ENCODE data around the gene ID2.

The ID2 gene, protein sequence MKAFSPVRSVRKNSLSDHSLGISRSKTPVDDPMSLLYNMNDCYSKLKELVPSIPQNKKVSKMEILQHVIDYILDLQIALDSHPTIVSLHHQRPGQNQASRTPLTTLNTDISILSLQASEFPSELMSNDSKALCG

DNA sequence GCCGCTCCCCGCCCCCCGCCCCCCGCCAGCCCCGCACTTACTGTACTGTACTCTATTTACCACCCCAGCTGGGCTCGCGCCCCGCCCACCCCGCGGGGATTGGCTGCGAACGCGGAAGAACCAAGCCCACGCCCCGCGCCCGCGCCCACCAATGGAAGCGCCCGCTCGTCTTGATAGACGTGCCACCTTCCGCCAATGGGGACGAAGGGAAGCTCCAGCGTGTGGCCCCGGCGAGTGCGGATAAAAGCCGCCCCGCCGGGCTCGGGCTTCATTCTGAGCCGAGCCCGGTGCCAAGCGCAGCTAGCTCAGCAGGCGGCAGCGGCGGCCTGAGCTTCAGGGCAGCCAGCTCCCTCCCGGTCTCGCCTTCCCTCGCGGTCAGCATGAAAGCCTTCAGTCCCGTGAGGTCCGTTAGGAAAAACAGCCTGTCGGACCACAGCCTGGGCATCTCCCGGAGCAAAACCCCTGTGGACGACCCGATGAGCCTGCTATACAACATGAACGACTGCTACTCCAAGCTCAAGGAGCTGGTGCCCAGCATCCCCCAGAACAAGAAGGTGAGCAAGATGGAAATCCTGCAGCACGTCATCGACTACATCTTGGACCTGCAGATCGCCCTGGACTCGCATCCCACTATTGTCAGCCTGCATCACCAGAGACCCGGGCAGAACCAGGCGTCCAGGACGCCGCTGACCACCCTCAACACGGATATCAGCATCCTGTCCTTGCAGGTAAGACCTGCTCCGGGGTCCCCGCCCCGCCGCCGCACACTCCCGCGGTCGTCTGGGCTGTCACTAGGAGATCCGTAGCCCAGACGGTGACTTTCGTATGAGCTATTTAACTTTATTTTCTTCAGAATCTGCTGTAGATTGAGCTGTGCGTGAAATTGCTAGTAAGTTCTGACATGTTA is at the start of gene ID2:
Gene ID2, plus strand, starts transcription at position 271 of the 907 bp plus-strand sequence. Its CDS starts 110 bp downstream, at position 381.
- peak; percentile 91 to 92 for DNase-seq

DNA sequence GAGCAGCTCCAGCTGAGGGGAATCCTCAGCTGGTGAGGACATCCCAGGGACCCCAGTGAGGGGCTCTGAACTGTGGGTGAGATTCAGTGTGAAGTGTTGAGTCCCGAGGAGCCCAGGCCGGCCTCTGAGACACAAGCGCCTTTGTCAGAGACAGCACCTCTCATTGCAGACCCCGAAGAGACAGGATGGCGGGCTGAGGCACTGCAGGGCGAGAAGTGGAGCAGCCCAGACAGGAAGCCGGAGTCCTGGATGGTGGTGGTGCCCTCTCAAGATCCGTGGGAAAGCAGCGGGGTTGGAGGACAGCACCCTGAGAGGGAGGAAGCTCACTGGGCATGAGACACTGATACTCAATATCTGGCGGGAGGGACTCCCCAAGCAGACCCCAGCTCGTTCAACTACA is 49.1 kb upstream of the ID2 start:
- DNase-seq: no peak

DNA sequence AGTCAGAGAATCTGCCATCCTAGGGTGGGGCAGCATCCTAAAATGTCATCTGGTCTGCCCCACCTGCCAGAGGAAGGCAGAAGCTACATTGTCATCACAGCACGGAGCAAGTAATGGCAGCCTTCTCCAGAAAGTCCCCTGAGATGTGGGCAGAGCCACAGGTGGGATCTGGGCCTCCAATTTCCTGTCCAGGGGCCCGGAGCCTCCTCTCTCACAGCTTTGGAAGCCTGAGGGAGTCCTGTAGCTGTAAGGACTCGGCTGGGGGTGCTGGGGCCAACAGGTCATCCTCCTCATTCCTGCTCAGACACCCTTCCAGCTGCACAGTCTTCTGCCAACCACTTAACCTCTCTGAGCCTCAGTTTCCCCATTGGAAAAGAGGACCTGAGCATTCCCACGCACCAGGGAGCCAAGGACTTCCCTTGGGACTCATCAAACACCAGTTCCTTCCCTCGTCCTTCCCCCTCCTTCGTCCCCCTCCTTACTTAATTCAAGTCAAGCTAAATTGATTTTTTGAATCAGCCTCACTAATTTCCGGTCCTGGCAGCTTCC is 48.6 kb upstream of the ID2 start:
- no peak for DNase-seq

DNA sequence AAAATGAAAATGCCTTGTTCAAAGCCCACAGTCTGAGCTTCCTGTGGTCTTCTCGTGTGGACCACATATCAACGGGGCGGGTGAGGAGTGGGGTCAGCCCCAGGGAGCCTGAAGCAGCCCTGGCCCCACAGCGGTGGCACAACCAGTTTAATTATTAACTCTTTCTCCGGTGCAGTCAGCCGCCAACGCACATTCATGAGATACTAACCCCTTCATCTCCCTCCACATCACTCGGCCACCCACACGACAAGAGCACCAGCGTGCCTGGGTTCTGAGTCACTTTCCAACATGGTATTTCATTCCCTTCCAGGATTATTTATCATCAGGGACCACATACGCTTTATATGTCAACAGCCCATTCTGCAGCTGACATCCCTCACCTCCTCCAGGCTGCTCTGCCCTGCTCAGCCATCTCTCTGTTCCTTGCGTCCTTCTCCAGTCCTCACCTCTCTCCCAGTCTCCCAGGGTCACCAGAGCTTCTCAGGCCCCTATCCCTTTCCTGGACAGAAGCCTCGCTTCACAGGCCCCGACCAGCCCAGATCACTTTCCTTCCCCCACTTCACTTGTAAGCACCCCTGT is 48.0 kb upstream of the ID2 start:
- DNase-seq: no peak

DNA sequence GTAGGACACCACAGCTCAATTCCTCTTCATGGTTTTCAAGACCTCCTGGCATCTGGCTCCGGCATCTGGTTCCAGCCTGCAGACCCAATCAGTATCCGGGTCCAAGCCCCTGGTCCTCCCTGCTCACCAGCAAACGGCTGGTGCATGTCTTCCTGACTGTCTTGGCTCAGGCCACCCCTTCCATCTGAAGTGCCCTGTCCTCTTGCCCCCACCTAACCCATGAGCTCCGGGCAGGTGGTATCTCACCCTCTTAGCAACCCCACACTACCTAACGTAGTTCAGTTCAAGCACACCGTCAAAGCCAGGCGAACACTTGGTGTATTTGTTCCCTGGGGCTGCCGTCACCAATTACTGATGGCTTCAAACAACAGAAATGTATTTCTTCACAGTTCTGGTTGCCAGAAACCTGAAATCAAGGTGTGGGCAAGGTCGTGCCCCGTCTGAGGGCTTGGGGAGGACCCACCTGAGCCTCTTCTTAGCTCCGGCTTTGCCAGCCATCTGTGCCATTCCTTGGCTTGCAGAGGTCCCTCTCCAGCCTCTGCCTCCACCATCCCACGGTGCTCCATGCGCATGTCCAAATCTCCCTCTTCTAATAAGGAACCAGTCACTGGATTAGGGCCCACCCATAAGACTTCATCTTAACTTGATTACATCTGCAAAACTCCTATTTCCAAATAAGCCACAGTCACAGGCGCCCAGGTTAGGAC is 47.2 kb upstream of the ID2 start:
- DNase-seq: no peak

DNA sequence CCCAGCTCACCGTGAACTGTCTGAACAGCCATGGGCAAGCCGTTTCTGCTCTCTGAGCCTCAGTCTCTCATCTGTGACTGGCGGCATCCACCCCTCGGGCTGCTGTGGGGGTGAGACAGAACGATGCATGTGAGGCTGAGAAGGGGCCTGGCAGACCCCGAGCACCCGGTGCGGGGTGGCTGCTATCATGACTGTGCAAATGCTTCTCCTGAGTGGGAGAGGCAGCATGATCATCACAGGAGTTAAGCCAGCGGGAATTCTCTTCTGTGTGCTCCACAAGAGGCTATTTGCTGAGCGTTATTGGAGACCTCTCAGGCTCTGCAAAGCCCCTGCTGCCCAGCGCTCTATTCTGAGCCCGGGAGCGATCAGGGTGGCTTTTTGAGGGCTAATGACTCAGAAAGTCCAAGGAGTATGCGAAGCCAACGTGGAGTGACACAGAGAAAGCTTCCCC is 45.8 kb upstream of the ID2 start:
- DNase-seq: no peak

DNA sequence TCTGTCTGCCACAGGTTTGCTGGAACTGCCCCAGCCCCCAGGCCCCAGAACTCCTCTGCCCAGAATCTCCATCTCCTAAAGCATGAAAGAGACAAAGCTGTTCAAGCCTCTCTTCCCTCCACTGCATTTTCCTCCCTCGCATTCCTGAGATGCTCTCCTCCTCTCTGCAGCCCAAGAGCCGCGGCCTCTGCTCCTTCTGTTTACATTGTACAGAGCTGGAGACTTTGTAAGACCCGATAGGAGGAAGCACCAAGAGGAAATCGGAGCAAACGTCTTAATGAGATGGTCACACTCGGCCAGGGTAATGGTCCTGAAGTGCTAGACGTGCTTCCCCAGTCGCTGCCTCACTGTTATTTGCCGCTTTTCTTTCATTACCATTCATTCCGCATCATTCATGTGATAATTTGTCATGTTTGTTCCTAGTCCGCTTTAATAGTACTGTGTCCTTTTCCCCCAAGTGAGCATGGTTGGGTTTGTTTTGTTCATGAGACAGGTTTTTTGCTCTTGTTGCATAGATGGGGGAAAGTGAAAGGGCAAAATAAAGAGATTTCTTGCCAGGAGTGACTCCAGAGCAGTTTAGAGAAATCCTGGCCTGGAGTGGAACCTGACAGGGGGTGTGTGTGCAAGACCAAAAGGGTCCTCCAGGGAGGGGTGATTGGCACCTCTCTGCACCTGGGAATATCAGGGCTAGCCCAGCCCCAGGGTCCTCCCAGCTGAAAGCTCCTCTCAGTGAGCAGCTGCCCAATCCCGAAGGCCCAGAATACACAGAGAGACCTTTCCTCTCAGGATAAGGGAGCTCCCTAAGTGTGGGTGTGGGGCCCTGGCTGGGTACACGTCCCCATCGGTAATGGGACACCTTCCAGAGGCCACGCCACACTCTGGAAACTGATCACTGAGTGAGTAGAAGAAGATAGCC is 44.9 kb upstream of the ID2 start:
- no peak for DNase-seq

DNA sequence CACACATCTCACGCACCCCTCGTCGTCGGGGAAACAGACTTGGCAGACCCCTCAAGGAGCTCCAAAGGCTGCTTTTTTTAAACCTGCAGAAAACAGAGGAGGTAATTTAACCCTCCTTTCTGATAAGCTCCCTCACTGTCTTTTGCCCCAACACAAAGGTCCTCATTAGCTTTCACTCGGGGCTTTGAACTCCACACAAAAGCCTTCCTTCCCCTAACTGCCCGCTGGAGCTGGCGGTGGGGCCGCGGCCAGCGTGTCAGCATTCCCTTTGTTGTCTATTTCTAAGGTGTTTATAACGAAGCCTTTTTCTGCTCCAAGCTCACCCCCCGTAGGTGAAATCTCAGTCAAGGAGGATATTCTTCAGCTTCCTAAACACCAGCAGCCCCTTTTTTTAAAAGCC is 43.5 kb upstream of the ID2 start:
- DNase-seq: no peak

DNA sequence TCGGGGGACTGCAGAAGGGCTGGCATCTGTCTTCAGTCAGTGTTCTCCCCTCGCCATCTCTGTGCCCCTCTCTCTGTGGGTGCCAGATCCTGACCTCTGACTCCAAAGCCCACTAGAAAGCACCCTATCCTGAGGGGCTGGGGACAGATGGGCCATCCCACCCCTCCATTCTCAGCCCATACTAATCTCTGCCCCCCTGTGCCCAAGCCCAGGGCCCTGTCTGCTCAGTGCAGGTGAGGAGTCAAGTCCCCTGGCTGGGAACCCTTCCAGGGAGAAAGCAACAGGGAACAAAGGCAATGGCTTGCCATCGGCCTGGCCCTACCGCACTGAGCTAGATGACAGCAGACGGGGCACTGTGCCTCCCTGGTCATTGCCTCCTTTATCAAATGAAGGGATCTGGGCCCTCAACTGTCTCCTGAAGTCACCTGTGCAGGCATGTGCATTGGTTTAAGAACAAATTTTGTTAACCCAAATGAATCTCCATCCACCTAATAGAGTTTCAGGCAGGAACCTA is 42.7 kb upstream of the ID2 start:
- DNase-seq: no peak

DNA sequence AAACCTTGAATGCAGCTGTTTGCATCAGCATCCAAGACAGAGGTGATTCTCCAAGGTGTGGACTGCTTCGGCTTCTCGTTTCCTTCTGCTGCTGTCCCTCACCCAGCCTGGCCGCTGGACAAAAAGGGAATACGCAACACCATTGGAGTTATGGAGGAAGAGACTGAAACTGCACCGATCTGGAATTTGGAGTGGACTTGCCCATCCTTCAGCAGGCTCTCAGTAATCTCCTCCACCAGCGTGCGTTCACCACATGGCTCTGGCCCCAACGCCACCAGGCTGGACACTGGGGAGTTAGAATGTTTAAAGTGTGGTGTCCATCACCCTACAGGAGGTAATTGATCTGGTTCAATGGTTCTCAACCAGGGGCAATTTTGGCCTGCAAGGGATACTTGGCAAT is 41.4 kb upstream of the ID2 start:
- DNase-seq: no peak

DNA sequence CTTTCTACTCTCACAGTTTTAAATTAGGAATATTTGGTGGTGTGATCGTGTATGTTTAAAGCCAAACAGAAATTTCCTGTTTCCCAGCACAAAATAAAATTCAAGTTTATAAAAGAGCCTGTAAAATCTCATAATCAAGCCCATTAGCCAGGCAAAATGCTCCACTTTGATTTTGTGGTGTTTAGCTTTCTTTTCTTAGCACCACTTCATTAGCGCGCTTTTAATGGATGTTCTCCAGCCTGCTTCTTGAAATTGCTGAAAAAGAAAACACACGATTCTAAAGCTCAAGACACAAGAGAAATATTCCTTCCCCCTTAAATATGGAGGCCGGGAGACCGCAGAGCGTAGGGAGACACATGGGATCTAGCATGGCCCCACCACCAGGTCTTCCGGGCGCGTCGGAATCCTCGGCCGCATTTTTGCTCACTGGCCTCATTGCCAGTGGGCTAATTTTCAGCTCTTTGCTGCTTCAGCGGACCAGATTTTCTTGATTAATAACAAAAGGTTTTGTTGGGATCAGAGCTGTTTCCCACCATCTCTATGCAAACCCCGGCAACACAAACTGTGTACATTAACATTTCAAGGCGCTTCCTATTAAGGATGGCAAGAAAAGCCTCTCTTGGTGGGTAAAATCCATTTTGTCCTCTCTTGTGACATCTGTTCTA is 40.4 kb upstream of the ID2 start:
- no peak for DNase-seq

DNA sequence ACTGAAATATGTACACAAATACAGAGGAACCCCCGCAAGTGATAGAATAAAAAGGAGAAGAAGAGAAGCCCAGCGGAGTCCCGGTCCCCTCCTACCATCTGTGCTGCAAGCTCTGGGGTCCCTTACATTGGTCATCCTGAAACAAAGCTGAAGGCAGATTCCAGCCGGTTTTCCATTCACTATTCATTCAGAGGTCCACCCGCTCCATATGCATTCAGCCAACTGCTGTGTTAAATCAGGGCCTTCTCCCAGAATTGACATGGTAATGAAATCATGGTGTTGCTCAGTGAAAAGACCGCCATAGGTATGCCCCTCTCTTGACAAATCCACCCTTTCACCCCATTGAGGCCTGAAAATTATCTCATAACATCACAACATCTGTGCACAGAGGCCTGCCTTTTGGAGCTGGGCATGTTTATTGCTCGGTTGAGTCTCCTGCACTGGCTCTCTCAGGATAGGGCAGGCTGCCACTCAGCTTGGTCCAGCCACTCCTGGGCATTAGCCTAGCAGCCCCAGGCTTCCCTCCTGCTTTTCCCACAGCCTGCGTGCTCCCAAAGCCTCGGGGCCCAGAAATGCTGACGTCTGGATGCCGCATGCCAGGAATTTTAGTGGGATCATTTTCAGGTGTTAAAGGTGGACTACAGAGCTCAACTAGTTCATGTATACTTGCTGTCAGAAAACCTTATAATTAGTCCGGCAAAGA is 39.3 kb upstream of the ID2 start:
- no peak for DNase-seq

DNA sequence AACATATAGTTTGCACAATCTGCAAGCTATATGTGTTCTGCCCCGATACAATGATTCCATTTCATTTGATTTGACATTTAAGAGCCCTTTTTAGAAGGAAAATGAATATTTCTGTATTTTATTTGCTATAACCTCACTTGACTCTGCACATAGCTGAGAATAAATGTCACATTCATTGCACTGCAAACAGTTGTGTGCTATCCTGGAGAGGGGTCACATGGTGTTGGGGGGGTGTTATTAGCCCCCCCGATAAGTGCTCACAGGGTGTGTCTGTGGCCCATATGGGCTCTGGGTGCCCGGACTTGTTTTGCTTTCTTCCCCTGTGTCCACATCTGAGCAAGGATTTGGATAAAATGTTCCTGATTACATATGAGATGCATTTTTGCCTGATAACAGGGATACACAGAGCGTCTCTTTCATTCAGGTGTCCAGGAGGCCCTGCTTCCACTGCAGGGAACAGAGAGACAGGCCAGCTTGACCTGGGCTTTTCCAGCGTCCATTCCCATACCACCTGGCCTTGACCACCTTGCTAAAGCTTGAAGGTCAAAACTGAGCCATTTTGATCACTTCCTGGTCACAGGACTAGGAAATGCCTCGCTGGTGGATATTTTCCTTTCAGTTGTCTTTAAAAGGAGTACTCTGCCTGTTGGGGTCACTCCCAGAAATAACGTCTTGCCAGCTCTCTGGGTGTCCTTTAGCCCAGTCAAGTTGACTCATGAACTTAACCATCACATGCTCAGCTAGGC is 38.4 kb upstream of the ID2 start:
- DNase-seq: no peak

DNA sequence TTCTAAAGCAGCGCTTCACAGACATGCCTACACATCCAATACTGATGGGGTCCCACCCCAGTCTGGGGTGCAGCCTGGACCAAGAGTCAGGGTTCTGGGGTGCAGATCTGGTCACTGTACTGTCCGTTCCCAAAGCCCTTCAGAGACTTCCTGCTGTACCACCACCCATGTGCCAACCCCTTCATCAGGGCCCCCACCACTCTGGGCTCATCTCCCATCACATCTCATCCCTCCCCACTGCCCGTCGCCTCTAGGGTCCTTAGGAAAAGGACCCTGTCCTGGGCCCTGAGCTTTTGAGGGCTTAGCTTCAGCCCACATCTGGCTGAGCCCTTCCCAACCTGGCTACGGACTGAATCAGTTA is 37.9 kb upstream of the ID2 start:
- DNase-seq: no peak

DNA sequence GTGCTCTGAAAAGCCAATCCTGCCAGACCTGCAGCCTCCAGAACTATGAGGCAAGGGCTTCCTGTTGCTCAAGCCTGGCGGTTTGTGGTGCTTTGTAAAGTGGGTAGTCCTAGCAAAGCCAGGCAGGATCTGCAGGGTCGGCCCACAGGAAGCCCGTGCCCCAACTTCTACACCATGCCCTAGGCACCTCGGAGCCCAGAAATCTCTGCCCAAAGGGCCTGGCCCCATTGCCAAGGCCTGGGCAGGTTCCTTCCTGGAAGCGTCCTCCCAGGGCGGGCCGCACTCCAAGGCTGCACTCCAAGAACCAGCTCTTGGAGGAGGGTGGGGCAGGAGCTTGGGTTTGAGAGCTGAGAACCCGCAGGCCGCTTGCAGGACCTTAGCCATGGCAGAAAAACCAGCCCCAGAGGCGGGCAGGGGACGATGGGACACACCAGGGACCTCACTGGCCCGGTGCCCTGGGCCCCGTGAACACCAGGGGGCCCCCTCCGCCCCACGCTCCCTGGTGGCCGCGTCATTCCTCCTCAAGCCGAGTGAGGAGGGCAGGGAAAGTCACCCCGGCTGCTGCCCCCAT is 37.2 kb upstream of the ID2 start:
- peak; percentile 88 to 95 for DNase-seq

DNA sequence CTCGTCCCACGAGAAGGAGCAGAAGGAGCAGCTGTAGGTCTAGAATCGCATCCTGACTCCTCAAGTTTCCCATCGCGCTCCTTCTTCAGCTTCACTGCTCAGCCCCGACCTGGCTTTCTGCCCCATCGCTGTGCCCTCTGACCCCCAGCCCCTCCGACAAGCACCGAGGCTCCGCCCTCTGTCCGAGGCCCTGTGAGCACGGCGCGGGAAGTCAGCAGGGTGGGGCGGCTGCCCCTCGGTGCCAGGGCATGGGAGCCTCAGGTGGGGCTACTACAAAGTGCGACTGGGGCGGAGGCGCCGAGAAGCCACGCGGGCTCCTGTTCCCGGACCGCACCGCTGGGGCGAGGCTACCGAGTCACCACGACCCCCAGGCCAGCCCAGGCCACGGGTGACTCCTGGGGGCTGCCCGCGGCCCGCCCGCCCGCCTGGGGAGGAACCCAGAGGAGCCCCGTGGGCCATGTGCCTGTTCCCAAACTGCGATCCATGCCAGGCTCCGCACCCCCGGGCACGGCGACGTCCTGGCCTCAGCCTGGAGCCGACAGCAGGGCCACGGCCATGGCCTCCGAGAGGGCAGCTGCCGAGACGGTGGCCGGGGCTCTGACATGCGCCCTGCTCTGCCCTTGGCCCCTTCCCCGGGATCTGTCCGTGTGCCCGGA is 36.6 kb upstream of the ID2 start:
- no peak for DNase-seq

DNA sequence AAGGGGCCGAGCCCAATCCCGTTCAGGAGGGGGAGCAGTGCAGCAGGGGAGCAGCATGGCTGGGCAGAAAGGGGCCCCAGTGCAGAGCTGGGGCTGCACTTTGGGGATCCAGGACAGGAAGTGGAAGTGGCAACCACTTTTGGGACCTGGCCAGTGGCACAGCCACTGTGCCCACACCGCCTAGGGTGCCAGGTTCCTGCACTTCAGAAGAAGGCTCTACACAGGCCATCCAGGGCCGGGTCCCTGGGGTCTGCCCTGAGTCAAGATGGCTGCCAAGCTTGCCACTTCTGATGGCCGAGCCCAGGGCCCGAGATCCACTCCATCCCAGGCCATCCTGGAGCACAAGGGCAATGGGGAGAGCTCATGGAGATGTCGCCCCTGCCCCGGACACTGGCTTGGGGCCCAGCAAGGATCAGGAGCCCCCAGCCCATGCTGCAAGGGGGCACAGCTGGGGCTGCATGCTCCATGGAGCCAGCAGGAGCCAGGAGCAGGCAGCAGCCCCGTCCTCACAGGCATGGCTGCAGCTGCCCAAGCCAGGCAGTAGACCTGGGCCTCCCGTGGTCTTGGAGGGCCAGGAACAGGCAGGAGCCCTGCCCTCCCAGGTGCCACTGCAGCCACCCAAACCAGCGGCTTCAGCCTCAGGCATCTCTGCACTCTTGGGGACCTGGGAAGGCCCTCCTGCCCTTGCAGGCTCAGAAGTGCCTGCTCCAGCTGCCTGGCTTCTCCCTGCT is 35.0 kb upstream of the ID2 start:
- DNase-seq: no peak

DNA sequence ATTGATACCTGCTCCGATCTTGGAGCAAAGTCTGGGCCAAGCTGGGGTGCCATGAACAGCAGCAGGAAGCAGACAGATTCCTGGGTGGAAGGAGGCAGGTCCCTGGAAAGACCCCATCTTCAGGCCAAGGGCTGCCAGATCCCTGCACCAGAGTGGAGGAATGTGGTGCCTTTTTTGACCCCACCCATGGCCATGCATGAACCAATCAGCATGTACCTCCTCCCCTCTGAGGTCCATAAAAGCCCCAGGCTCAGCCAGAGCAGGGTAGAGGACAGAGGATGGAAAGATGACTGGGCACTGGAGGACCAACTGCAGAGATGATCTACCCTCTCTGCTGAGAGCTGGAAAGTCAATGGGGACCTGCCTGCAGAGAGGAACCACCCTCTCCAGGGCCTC is 34.4 kb upstream of the ID2 start:
- no peak for DNase-seq
